ENCODE data around the gene TACC2.
"Not testable (repeated sequence)": the region's sequence is repeated elsewhere in the genome, so short reads cannot be mapped to it uniquely, and the experiment has no call there.

Gene TACC2

GRCh38 chr10:122199689-122200088 is 210.7 kb downstream of the TACC2 start:
- DNase-seq, result no peak

- DNase-seq, result no peak
Observed at GRCh38 chr10:122201401-122201800, 212.4 kb downstream of the TACC2 start.

- not testable (repeated sequence) for DNase-seq
Observed at GRCh38 chr10:122203180-122203579, 214.2 kb downstream of the TACC2 start.

- DNase-seq, result no peak
Observed at GRCh38 chr10:122204691-122205489, 215.9 kb downstream of the TACC2 start.

- no peak for DNase-seq
Observed at GRCh38 chr10:122206471-122207065, 217.6 kb downstream of the TACC2 start.

- DNase-seq, result no peak
Observed at GRCh38 chr10:122207163-122207562, 218.2 kb downstream of the TACC2 start.

- no peak for DNase-seq
Observed at GRCh38 chr10:122207596-122207995, 218.6 kb downstream of the TACC2 start.

- DNase-seq, result no peak
Observed at GRCh38 chr10:122208571-122209430, 219.8 kb downstream of the TACC2 start.

GRCh38 chr10:122210481-122211265 is 221.7 kb downstream of the TACC2 start:
- DNase-seq, result no peak

- DNase-seq, result no peak
Observed at GRCh38 chr10:122213364-122213763, 224.4 kb downstream of the TACC2 start.

GRCh38 chr10:122213766-122214165 is 224.8 kb downstream of the TACC2 start:
- DNase-seq, result no peak

GRCh38 chr10:122216047-122216446 is 227.1 kb downstream of the TACC2 start:
- DNase-seq, result no peak

GRCh38 chr10:122219340-122219739 is 230.4 kb downstream of the TACC2 start:
- no peak for DNase-seq

- no peak for DNase-seq
Observed at GRCh38 chr10:122220736-122221135, 231.8 kb downstream of the TACC2 start.

- no peak for DNase-seq
Observed at GRCh38 chr10:122221958-122222357, 233.0 kb downstream of the TACC2 start.

GRCh38 chr10:122222638-122223037 is 233.7 kb downstream of the TACC2 start:
- no peak for DNase-seq

GRCh38 chr10:122224159-122224558 is 235.2 kb downstream of the TACC2 start:
- DNase-seq, result no peak

- DNase-seq, result no peak
Observed at GRCh38 chr10:122225330-122225729, 236.4 kb downstream of the TACC2 start.

GRCh38 chr10:122227754-122228153 is 238.8 kb downstream of the TACC2 start:
- DNase-seq, result no peak

- DNase-seq, result no peak
Observed at GRCh38 chr10:122229666-122230065, 240.7 kb downstream of the TACC2 start.

- no peak for DNase-seq
Observed at GRCh38 chr10:122230222-122230621, 241.3 kb downstream of the TACC2 start.

GRCh38 chr10:122232769-122233168 is 243.8 kb downstream of the TACC2 start:
- DNase-seq, result no peak

- DNase-seq, result no peak
Observed at GRCh38 chr10:122233857-122234348, 244.9 kb downstream of the TACC2 start.
